Muscle layer of colon (tissue), 2 donors: ENCODE measurements around the gene PICALM.
A peak's percentile ranks its signal among the peaks of the same experiment; 100 is the strongest.

ENCODE experiments used
- H3K27ac ChIP-seq: one replicate; pipeline ENCODE4 v1.7.0; 2013; ENCODE audit warnings: low read depth, mild to moderate bottlenecking, low read length, moderate library complexity
- H3K27me3 ChIP-seq, 2 donors: one replicate each; pipeline ENCODE4 v1.7.0; 2013; ENCODE audit warnings: low read length in 2 of 2, mild to moderate bottlenecking in 2 of 2; ENCODE audit not compliant: insufficient read depth in 2 of 2, control insufficient read depth in 1 of 2
- H3K36me3 ChIP-seq: one replicate; pipeline ENCODE4 v1.7.0; 2013; ENCODE audit warnings: mild to moderate bottlenecking, low read length; ENCODE audit not compliant: insufficient read depth
- H3K4me1 ChIP-seq: one replicate; pipeline ENCODE4 v1.7.0; 2013; ENCODE audit warnings: mild to moderate bottlenecking, low read length; ENCODE audit not compliant: insufficient read depth
- H3K4me3 ChIP-seq, 2 donors: one replicate each; pipeline ENCODE4 v1.7.0; 2013; ENCODE audit warnings: low read length in 2 of 2, low read depth in 1 of 2, mild to moderate bottlenecking in 1 of 2, moderate library complexity in 1 of 2
- H3K9ac ChIP-seq: one replicate; pipeline ENCODE4 v1.7.0; 2013; ENCODE audit warnings: low read length
- H3K9me3 ChIP-seq: one replicate; pipeline ENCODE4 v1.7.0; 2013; ENCODE audit warnings: mild to moderate bottlenecking, low read length
- donor health status: abdominal sarcoma.
- donor health status: Adenocarcinoma of cecum.

Gene PICALM

GRCh38 chr11:86079421-86079820, 10.5 kb upstream of the PICALM start:
- Histone ChIP-seq H3K4me1 (no peaks in the 10 kb centered on the region), H3K9ac (no peak overlapping the region), H3K9me3 (no peaks in the 10 kb centered on the region), H3K27ac (no peak overlapping the region), H3K4me3 (no peak overlapping the region), H3K36me3 (no peaks in the 10 kb centered on the region), H3K27me3 (no peaks in the 10 kb centered on the region)

- H3K9me3 ChIP-seq: no peaks in the 10 kb centered on the region
- peaks cover 13% of the 10 kb centered on the region for H3K4me1 ChIP-seq
- no peak overlapping the region for H3K9ac ChIP-seq
- H3K27me3 ChIP-seq: no peaks in the 10 kb centered on the region
- H3K4me3 ChIP-seq: no peak overlapping the region
- H3K36me3 ChIP-seq: no peaks in the 10 kb centered on the region
- H3K27ac ChIP-seq: no peak overlapping the region
These were observed 5.1 kb upstream of the PICALM start for GRCh38 chr11:86073948-86074347.

GRCh38 chr11:86072211-86072610, 3.3 kb upstream of the PICALM start:
- Histone ChIP-seq H3K27ac (no peak overlapping the region), H3K4me3 (no peak overlapping the region), H3K27me3 (no peaks in the 10 kb centered on the region), H3K9ac (no peak overlapping the region), H3K9me3 (no peaks in the 10 kb centered on the region), H3K4me1 (peaks cover 13% of the 10 kb centered on the region), H3K36me3 (no peaks in the 10 kb centered on the region)

- Histone ChIP-seq H3K9me3 (no peaks in the 10 kb centered on the region), H3K9ac (no peak overlapping the region), H3K27me3 (no peaks in the 10 kb centered on the region), H3K4me3 (peak overlapping the region in 1 of 2 donors; percentile 46), H3K27ac (peak overlapping the region; percentile 95), H3K36me3 (no peaks in the 10 kb centered on the region), H3K4me1 (peaks cover 24% of the 10 kb centered on the region)
These were observed 1.5 kb upstream of the PICALM start for GRCh38 chr11:86070142-86071056.

- Histone ChIP-seq H3K27me3 (no peaks in the 10 kb centered on the region), H3K4me3 (peak overlapping the region; percentile 45 to 46), H3K27ac (peak overlapping the region; percentile 95), H3K9ac (peak overlapping the region; percentile 9), H3K4me1 (peaks cover 25% of the 10 kb centered on the region), H3K36me3 (no peaks in the 10 kb centered on the region), H3K9me3 (no peaks in the 10 kb centered on the region)
These were observed 671 bp upstream of the PICALM start for GRCh38 chr11:86069408-86070101.

- Histone ChIP-seq H3K4me1 (peaks cover 36% of the 10 kb centered on the region), H3K9ac (peak overlapping the region; percentile 85), H3K36me3 (no peaks in the 10 kb centered on the region), H3K4me3 (peak overlapping the region; percentile 72 to 95), H3K27me3 (no peaks in the 10 kb centered on the region), H3K27ac (peak overlapping the region; percentile 95), H3K9me3 (no peaks in the 10 kb centered on the region)
These were observed 579 bp downstream of the PICALM start for GRCh38 chr11:86068138-86068871.

- H3K9ac ChIP-seq: peak overlapping the region; percentile 85
- peaks cover 36% of the 10 kb centered on the region for H3K4me1 ChIP-seq
- no peaks in the 10 kb centered on the region for H3K36me3 ChIP-seq
- no peaks in the 10 kb centered on the region for H3K27me3 ChIP-seq
- H3K4me3 ChIP-seq: peak overlapping the region; percentile 72 to 95
- H3K27ac ChIP-seq: peak overlapping the region; percentile 95
- H3K9me3 ChIP-seq: no peaks in the 10 kb centered on the region
These were observed 1.1 kb downstream of the PICALM start for GRCh38 chr11:86067851-86068137.

GRCh38 chr11:86067009-86067850, 1.7 kb downstream of the PICALM start:
- H3K9me3 ChIP-seq: no peaks in the 10 kb centered on the region
- H3K27me3 ChIP-seq: no peaks in the 10 kb centered on the region
- H3K4me3 ChIP-seq: peak overlapping the region; percentile 72 to 95
- no peaks in the 10 kb centered on the region for H3K36me3 ChIP-seq
- peak overlapping the region; percentile 95 for H3K27ac ChIP-seq
- peak overlapping the region; percentile 85 for H3K9ac ChIP-seq
- H3K4me1 ChIP-seq: peaks cover 36% of the 10 kb centered on the region

- Histone ChIP-seq H3K27me3 (no peaks in the 10 kb centered on the region), H3K4me1 (peaks cover 36% of the 10 kb centered on the region), H3K4me3 (peak overlapping the region; percentile 72 to 95), H3K9ac (peak overlapping the region; percentile 85), H3K27ac (peak overlapping the region; percentile 95), H3K36me3 (no peaks in the 10 kb centered on the region), H3K9me3 (no peaks in the 10 kb centered on the region)
These were observed 2.3 kb downstream of the PICALM start for GRCh38 chr11:86066657-86067008.

GRCh38 chr11:86066033-86066432, 2.9 kb downstream of the PICALM start:
- Histone ChIP-seq H3K36me3 (no peaks in the 10 kb centered on the region), H3K9me3 (no peaks in the 10 kb centered on the region), H3K27me3 (no peaks in the 10 kb centered on the region), H3K4me1 (peaks cover 41% of the 10 kb centered on the region), H3K27ac (peak overlapping the region; percentile 16), H3K4me3 (peak overlapping the region; percentile 21 to 95), H3K9ac (peak overlapping the region; percentile 85)
